ENCODE measurements around the gene HP1BP3.
A peak's percentile ranks its signal among the peaks of the same experiment; 100 is the strongest.

Gene HP1BP3

GRCh38 chr1:20712215-20712577, 74.9 kb downstream of the HP1BP3 start:
- no peak for DNase-seq (ENCODE audit: low read depth in 2 of 2)

GRCh38 chr1:20711285-20712214, 75.6 kb downstream of the HP1BP3 start:
- DNase-seq (ENCODE audit: low read depth in 2 of 2) = no peak

GRCh38 chr1:20710469-20711284, 76.4 kb downstream of the HP1BP3 start:
- no peak for DNase-seq (ENCODE audit: low read depth in 2 of 2)

- DNase-seq (ENCODE audit: low read depth in 2 of 2) = no peak
Observed at GRCh38 chr1:20709868-20710267, 77.2 kb downstream of the HP1BP3 start.

GRCh38 chr1:20708891-20709290, 78.2 kb downstream of the HP1BP3 start:
- DNase-seq (ENCODE audit: low read depth in 2 of 2) = no peak

GRCh38 chr1:20708057-20708456, 79.0 kb downstream of the HP1BP3 start:
- no peak for DNase-seq (ENCODE audit: low read depth in 2 of 2)

- DNase-seq (ENCODE audit: low read depth in 2 of 2) = no peak
Observed at GRCh38 chr1:20706841-20707240, 80.3 kb downstream of the HP1BP3 start.

GRCh38 chr1:20705203-20705755, 81.8 kb downstream of the HP1BP3 start:
- no peak for DNase-seq (ENCODE audit: low read depth in 2 of 2)

- no peak for DNase-seq (ENCODE audit: low read depth in 2 of 2)
Observed at GRCh38 chr1:20704390-20705202, 82.5 kb downstream of the HP1BP3 start.

- DNase-seq (ENCODE audit: low read depth in 2 of 2) = no peak
Observed at GRCh38 chr1:20703124-20703756, 83.9 kb downstream of the HP1BP3 start.

GRCh38 chr1:20702416-20702815, 84.7 kb downstream of the HP1BP3 start:
- no peak for DNase-seq (ENCODE audit: low read depth in 2 of 2)

GRCh38 chr1:20701847-20702246, 85.3 kb downstream of the HP1BP3 start:
- DNase-seq (ENCODE audit: low read depth in 2 of 2) = no peak

GRCh38 chr1:20701446-20701845, 85.7 kb downstream of the HP1BP3 start:
- DNase-seq (ENCODE audit: low read depth in 2 of 2) = no peak

- no peak for DNase-seq (ENCODE audit: low read depth in 2 of 2)
Observed at GRCh38 chr1:20700636-20701215, 86.4 kb downstream of the HP1BP3 start.

GRCh38 chr1:20699558-20699957, 87.5 kb downstream of the HP1BP3 start:
- DNase-seq (ENCODE audit: low read depth in 2 of 2) = no peak

GRCh38 chr1:20698195-20698910, 88.8 kb downstream of the HP1BP3 start:
- peak; percentile 38 to 55 for DNase-seq (ENCODE audit: low read depth in 2 of 2)

- DNase-seq (ENCODE audit: low read depth in 2 of 2) = no peak
Observed at GRCh38 chr1:20697563-20697962, 89.5 kb downstream of the HP1BP3 start.

GRCh38 chr1:20696397-20697333, 90.4 kb downstream of the HP1BP3 start:
- peak; percentile 77 to 81 for DNase-seq (ENCODE audit: low read depth in 2 of 2)

- no peak for DNase-seq (ENCODE audit: low read depth in 2 of 2)
Observed at GRCh38 chr1:20695515-20695914, 91.6 kb downstream of the HP1BP3 start.

Data from fibroblast of skin of left biceps (primary cell).